Gastrocnemius medialis (tissue), 4 donors: Measurements from ENCODE around the gene CDK4.

Source experiments
- CTCF ChIP-seq, 5 experiments: fragments of 450-650 bp in 3 of 5; fragments of 200-600 bp in 2 of 5; sonication (generic) in 2 of 5; IDR thresholded peaks in 4 of 5; conservative IDR thresholded peaks in 1 of 5; 1 replicate in 4 of 5; 2 replicates in 1 of 5; pipeline ENCODE4 v1.5.1; 2016 to 2019; ENCODE audit warnings: antibody characterized with exemption in 5 of 5, mild to moderate bottlenecking in 3 of 5, moderate library complexity in 3 of 5
- POLR2A ChIP-seq, 2 donors: fragments of 450-650 bp; IDR thresholded peaks; one replicate each; pipeline ENCODE4 v1.6.1; 2017; ENCODE audit warnings: antibody characterized with exemption in 2 of 2, mild to moderate bottlenecking in 2 of 2, moderate library complexity in 2 of 2

- TF ChIP-seq CTCF (IDR thresholded peaks at IDR 0.05 in 4 of 5, conservative IDR thresholded peaks at IDR 0.05 in 1 of 5) (no peak), POLR2A (IDR thresholded peaks at IDR 0.05) (no peak)
Observed at GRCh38 chr12:57797933-57798332, 45.8 kb upstream of the CDK4 start.
